Measurements from ENCODE around the gene SSBP4.

Gene SSBP4

GRCh38 chr19:18452386-18452785 lies 33.2 kb downstream of the SSBP4 start:
- Histone ChIP-seq H3K4me1 (ENCODE audit: insufficient read depth, insufficient read length) (peaks cover 15% of the 10 kb centered on the region), H3K27me3 (ENCODE audit: insufficient read depth, insufficient read length) (no peaks in the 10 kb centered on the region), H3K9me3 (ENCODE audit: insufficient read depth, low read length) (no peaks in the 10 kb centered on the region), H3K36me3 (ENCODE audit: insufficient read depth, insufficient read length, low read length) (peaks cover 68% of the 10 kb centered on the region), H3K4me3 (ENCODE audit: insufficient read length, low read depth) (no peak overlapping the region), H3K9ac (ENCODE audit: insufficient read length, low read depth) (peak overlapping the region; percentile 22)
- no peak for DNase-seq (ENCODE audit: low read depth, low spot score)
- TF ChIP-seq SUZ12 (IDR thresholded peaks at IDR 0.05; ENCODE audit: extremely low read depth, insufficient read depth, insufficient read length) (no peak), ZNF274 (IDR thresholded peaks at IDR 0.05; ENCODE audit: low read depth, low read length) (no peak), YY1 (IDR thresholded peaks at IDR 0.05; ENCODE audit: insufficient read depth, insufficient read length) (no peak)

- peaks cover 24% of the 10 kb centered on the region for H3K4me1 ChIP-seq (ENCODE audit: insufficient read depth, insufficient read length)
- no peaks in the 10 kb centered on the region for H3K27me3 ChIP-seq (ENCODE audit: insufficient read depth, insufficient read length)
- no peaks in the 10 kb centered on the region for H3K9me3 ChIP-seq (ENCODE audit: insufficient read depth, low read length)
- no peak overlapping the region for H3K4me3 ChIP-seq (ENCODE audit: insufficient read length, low read depth)
- no peak overlapping the region for H3K9ac ChIP-seq (ENCODE audit: insufficient read length, low read depth)
- peaks cover 63% of the 10 kb centered on the region for H3K36me3 ChIP-seq (ENCODE audit: insufficient read depth, insufficient read length, low read length)
- DNase-seq (ENCODE audit: low read depth, low spot score): no peak
- no peak for TF ChIP-seq YY1 (IDR thresholded peaks at IDR 0.05; ENCODE audit: insufficient read depth, insufficient read length)
- TF ChIP-seq ZNF274 (IDR thresholded peaks at IDR 0.05; ENCODE audit: low read depth, low read length): no peak
- TF ChIP-seq SUZ12 (IDR thresholded peaks at IDR 0.05; ENCODE audit: extremely low read depth, insufficient read depth, insufficient read length): no peak
These were observed 34.2 kb downstream of the SSBP4 start for GRCh38 chr19:18453269-18454024.

GRCh38 chr19:18456279-18456678 lies 37.1 kb downstream of the SSBP4 start:
- no peak overlapping the region for H3K9ac ChIP-seq (ENCODE audit: insufficient read length, low read depth)
- H3K9me3 ChIP-seq (ENCODE audit: insufficient read depth, low read length): no peaks in the 10 kb centered on the region
- peaks cover 22% of the 10 kb centered on the region for H3K4me1 ChIP-seq (ENCODE audit: insufficient read depth, insufficient read length)
- peaks cover 62% of the 10 kb centered on the region for H3K36me3 ChIP-seq (ENCODE audit: insufficient read depth, insufficient read length, low read length)
- H3K27me3 ChIP-seq (ENCODE audit: insufficient read depth, insufficient read length): no peaks in the 10 kb centered on the region
- no peak for TF ChIP-seq SUZ12 (IDR thresholded peaks at IDR 0.05; ENCODE audit: extremely low read depth, insufficient read depth, insufficient read length)
- no peak for TF ChIP-seq ZNF274 (IDR thresholded peaks at IDR 0.05; ENCODE audit: low read depth, low read length)
- no peak for TF ChIP-seq YY1 (IDR thresholded peaks at IDR 0.05; ENCODE audit: insufficient read depth, insufficient read length)
- DNase-seq (ENCODE audit: low read depth, low spot score): no peak
- H3K4me3 ChIP-seq (ENCODE audit: insufficient read length, low read depth): no peak overlapping the region

GRCh38 chr19:18456974-18457373 lies 37.8 kb downstream of the SSBP4 start:
- no peaks in the 10 kb centered on the region for H3K27me3 ChIP-seq (ENCODE audit: insufficient read depth, insufficient read length)
- TF ChIP-seq ZNF274 (IDR thresholded peaks at IDR 0.05; ENCODE audit: low read depth, low read length) (no peak), YY1 (IDR thresholded peaks at IDR 0.05; ENCODE audit: insufficient read depth, insufficient read length) (no peak), SUZ12 (IDR thresholded peaks at IDR 0.05; ENCODE audit: extremely low read depth, insufficient read depth, insufficient read length) (no peak)
- H3K9ac ChIP-seq (ENCODE audit: insufficient read length, low read depth): no peak overlapping the region
- no peak for DNase-seq (ENCODE audit: low read depth, low spot score)
- H3K4me1 ChIP-seq (ENCODE audit: insufficient read depth, insufficient read length): peaks cover 23% of the 10 kb centered on the region
- H3K36me3 ChIP-seq (ENCODE audit: insufficient read depth, insufficient read length, low read length): peaks cover 60% of the 10 kb centered on the region
- H3K9me3 ChIP-seq (ENCODE audit: insufficient read depth, low read length): no peaks in the 10 kb centered on the region
- H3K4me3 ChIP-seq (ENCODE audit: insufficient read length, low read depth): no peak overlapping the region

GRCh38 chr19:18457483-18458331 lies 38.5 kb downstream of the SSBP4 start:
- peak overlapping the region; percentile 37 for H3K9ac ChIP-seq (ENCODE audit: insufficient read length, low read depth)
- H3K4me3 ChIP-seq (ENCODE audit: insufficient read length, low read depth): no peak overlapping the region
- no peaks in the 10 kb centered on the region for H3K27me3 ChIP-seq (ENCODE audit: insufficient read depth, insufficient read length)
- no peak for DNase-seq (ENCODE audit: low read depth, low spot score)
- H3K36me3 ChIP-seq (ENCODE audit: insufficient read depth, insufficient read length, low read length): peaks cover 62% of the 10 kb centered on the region
- H3K4me1 ChIP-seq (ENCODE audit: insufficient read depth, insufficient read length): peaks cover 16% of the 10 kb centered on the region
- no peaks in the 10 kb centered on the region for H3K9me3 ChIP-seq (ENCODE audit: insufficient read depth, low read length)
- TF ChIP-seq SUZ12 (IDR thresholded peaks at IDR 0.05; ENCODE audit: extremely low read depth, insufficient read depth, insufficient read length) (no peak), YY1 (IDR thresholded peaks at IDR 0.05; ENCODE audit: insufficient read depth, insufficient read length) (no peak), ZNF274 (IDR thresholded peaks at IDR 0.05; ENCODE audit: low read depth, low read length) (no peak)

GRCh38 chr19:18460900-18461299 lies 41.7 kb downstream of the SSBP4 start:
- Histone ChIP-seq H3K9me3 (ENCODE audit: insufficient read depth, low read length) (no peaks in the 10 kb centered on the region), H3K4me3 (ENCODE audit: insufficient read length, low read depth) (no peak overlapping the region), H3K27me3 (ENCODE audit: insufficient read depth, insufficient read length) (no peaks in the 10 kb centered on the region), H3K4me1 (ENCODE audit: insufficient read depth, insufficient read length) (peaks cover 24% of the 10 kb centered on the region), H3K9ac (ENCODE audit: insufficient read length, low read depth) (no peak overlapping the region), H3K36me3 (ENCODE audit: insufficient read depth, insufficient read length, low read length) (peaks cover 71% of the 10 kb centered on the region)
- DNase-seq (ENCODE audit: low read depth, low spot score): no peak
- TF ChIP-seq YY1 (IDR thresholded peaks at IDR 0.05; ENCODE audit: insufficient read depth, insufficient read length) (no peak), ZNF274 (IDR thresholded peaks at IDR 0.05; ENCODE audit: low read depth, low read length) (no peak), SUZ12 (IDR thresholded peaks at IDR 0.05; ENCODE audit: extremely low read depth, insufficient read depth, insufficient read length) (no peak)

- Histone ChIP-seq H3K4me1 (ENCODE audit: insufficient read depth, insufficient read length) (peaks cover 29% of the 10 kb centered on the region), H3K36me3 (ENCODE audit: insufficient read depth, insufficient read length, low read length) (peaks cover 66% of the 10 kb centered on the region), H3K9ac (ENCODE audit: insufficient read length, low read depth) (peak overlapping the region; percentile 26), H3K9me3 (ENCODE audit: insufficient read depth, low read length) (no peaks in the 10 kb centered on the region), H3K27me3 (ENCODE audit: insufficient read depth, insufficient read length) (no peaks in the 10 kb centered on the region), H3K4me3 (ENCODE audit: insufficient read length, low read depth) (no peak overlapping the region)
- DNase-seq (ENCODE audit: low read depth, low spot score): no peak
- TF ChIP-seq SUZ12 (IDR thresholded peaks at IDR 0.05; ENCODE audit: extremely low read depth, insufficient read depth, insufficient read length): no peak
- no peak for TF ChIP-seq ZNF274 (IDR thresholded peaks at IDR 0.05; ENCODE audit: low read depth, low read length)
- TF ChIP-seq YY1 (IDR thresholded peaks at IDR 0.05; ENCODE audit: insufficient read depth, insufficient read length): no peak
These were observed 42.3 kb downstream of the SSBP4 start for GRCh38 chr19:18461471-18461870.
